ENCODE data around the gene PCLO.
"Not testable (repeated sequence)": the region's sequence is repeated elsewhere in the genome, so short reads cannot be mapped to it uniquely, and the experiment has no call there.

The PCLO gene

GRCh38 chr7:82742163-82742562, 420.5 kb downstream of the PCLO start:
- no peak for DNase-seq (ENCODE audit: low read depth in 2 of 2, low spot score in 1 of 2)

GRCh38 chr7:82741493-82741892, 421.2 kb downstream of the PCLO start:
- DNase-seq (ENCODE audit: low read depth in 2 of 2, low spot score in 1 of 2): no peak

- no peak for DNase-seq (ENCODE audit: low read depth in 2 of 2, low spot score in 1 of 2)
Observed at GRCh38 chr7:82740246-82740848, 422.3 kb downstream of the PCLO start.

- DNase-seq (ENCODE audit: low read depth in 2 of 2, low spot score in 1 of 2): no peak
Observed at GRCh38 chr7:82736633-82737032, 426.1 kb downstream of the PCLO start.

GRCh38 chr7:82732677-82733076, 430.0 kb downstream of the PCLO start:
- no peak for DNase-seq (ENCODE audit: low read depth in 2 of 2, low spot score in 1 of 2)

- no peak for DNase-seq (ENCODE audit: low read depth in 2 of 2, low spot score in 1 of 2)
Observed at GRCh38 chr7:82729172-82730030, 433.3 kb downstream of the PCLO start.

GRCh38 chr7:82726038-82726800, 436.5 kb downstream of the PCLO start:
- DNase-seq (ENCODE audit: low read depth in 2 of 2, low spot score in 1 of 2): no peak

- DNase-seq (ENCODE audit: low read depth in 2 of 2, low spot score in 1 of 2): no peak
Observed at GRCh38 chr7:82723411-82723810, 439.3 kb downstream of the PCLO start.

GRCh38 chr7:82722946-82723345, 439.7 kb downstream of the PCLO start:
- no peak for DNase-seq (ENCODE audit: low read depth in 2 of 2, low spot score in 1 of 2)

GRCh38 chr7:82715344-82715743, 447.3 kb downstream of the PCLO start:
- no peak for DNase-seq (ENCODE audit: low read depth in 2 of 2, low spot score in 1 of 2)

GRCh38 chr7:82714883-82715282, 447.8 kb downstream of the PCLO start:
- no peak for DNase-seq (ENCODE audit: low read depth in 2 of 2, low spot score in 1 of 2)

GRCh38 chr7:82713506-82713905, 449.2 kb downstream of the PCLO start:
- no peak for DNase-seq (ENCODE audit: low read depth in 2 of 2, low spot score in 1 of 2)

GRCh38 chr7:82706344-82706743, 456.3 kb downstream of the PCLO start:
- DNase-seq (ENCODE audit: low read depth in 2 of 2, low spot score in 1 of 2): not testable (repeated sequence)

- no peak for DNase-seq (ENCODE audit: low read depth in 2 of 2, low spot score in 1 of 2)
Observed at GRCh38 chr7:82705517-82706260, 457.0 kb downstream of the PCLO start.

- no peak for DNase-seq (ENCODE audit: low read depth in 2 of 2, low spot score in 1 of 2)
Observed at GRCh38 chr7:82704121-82704520, 458.6 kb downstream of the PCLO start.

Data from stimulated activated CD8-positive, alpha-beta memory T cell treated with anti-CD3 and anti-CD28 coated beads, Interleukin-4, amount 100 ng/mL, for 1 hour (primary cell).